Mononuclear cell (primary cell): ENCODE data around the gene ACSL1. TPM values are rescaled to one million over a fixed set of nuclear protein-coding genes. Genes with fewer than 3 reads are reported as not detected.

ENCODE experiments used
- H3K27me3 ChIP-seq: 2 replicates; pipeline ENCODE4 v1.6.0; 2011; ENCODE audit warnings: low read length, control low read depth; ENCODE audit not compliant: insufficient read depth
- H3K4me1 ChIP-seq: 2 replicates; pipeline ENCODE4 v1.5.1; 2011; ENCODE audit warnings: mild to moderate bottlenecking, low read length, control low read depth; ENCODE audit not compliant: insufficient read depth
- H3K4me3 ChIP-seq: 2 replicates; pipeline ENCODE4 v1.5.1; 2011; ENCODE audit warnings: mild to moderate bottlenecking, low read length, moderate library complexity
- H3K9me3 ChIP-seq: 2 replicates; pipeline ENCODE4 v1.5.1; 2011; ENCODE audit warnings: low read depth, mild to moderate bottlenecking, control low read depth, low read length
- total RNA-seq: library from RNA; depleted of rRNA; stranded (reverse); fragments of >200 nt; gene quantifications from one replicate; pipeline ENCODE4 v1.2.3, GENCODE V29; 2012

The ACSL1 gene
- total RNA-seq, 1 donor, result 110 TPM

GRCh38 chr4:184807797-184808712 lies 17.7 kb downstream of the ACSL1 start:
- H3K4me1 ChIP-seq, result peaks cover 54% of the 10 kb centered on the region
- H3K4me3 ChIP-seq, result no peak overlapping the region
- H3K27me3 ChIP-seq, result no peaks in the 10 kb centered on the region
- no peaks in the 10 kb centered on the region for H3K9me3 ChIP-seq

GRCh38 chr4:184807256-184807655 lies 18.5 kb downstream of the ACSL1 start:
- H3K9me3 ChIP-seq, result no peaks in the 10 kb centered on the region
- H3K27me3 ChIP-seq, result no peaks in the 10 kb centered on the region
- H3K4me3 ChIP-seq, result no peak overlapping the region
- H3K4me1 ChIP-seq, result peaks cover 50% of the 10 kb centered on the region

- Histone ChIP-seq H3K4me1 (peaks cover 44% of the 10 kb centered on the region), H3K27me3 (no peaks in the 10 kb centered on the region), H3K4me3 (no peak overlapping the region), H3K9me3 (no peaks in the 10 kb centered on the region)
Measured at GRCh38 chr4:184806711-184807110, 19.1 kb downstream of the ACSL1 start.

DNA sequence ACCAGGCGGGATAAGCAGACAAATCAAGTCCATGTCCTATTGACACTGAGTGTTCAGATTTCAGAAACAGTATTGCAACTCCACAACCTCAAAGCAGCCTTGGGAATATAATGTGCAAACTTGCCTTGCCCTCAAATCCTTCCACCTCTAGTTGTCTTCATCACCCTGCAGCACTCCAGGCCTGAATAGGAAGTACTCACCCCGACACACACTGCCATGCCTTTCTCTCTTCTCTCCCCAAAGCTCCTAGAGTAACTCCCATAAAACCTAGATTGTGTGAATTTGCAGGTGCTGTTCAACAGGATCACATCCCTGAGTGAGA lies 19.6 kb downstream of the ACSL1 start:
- no peaks in the 10 kb centered on the region for H3K27me3 ChIP-seq
- peaks cover 39% of the 10 kb centered on the region for H3K4me1 ChIP-seq
- H3K4me3 ChIP-seq, result no peak overlapping the region
- no peaks in the 10 kb centered on the region for H3K9me3 ChIP-seq

GRCh38 chr4:184805462-184806228 lies 20.1 kb downstream of the ACSL1 start:
- Histone ChIP-seq H3K4me3 (no peak overlapping the region), H3K27me3 (no peaks in the 10 kb centered on the region), H3K4me1 (peaks cover 33% of the 10 kb centered on the region), H3K9me3 (no peaks in the 10 kb centered on the region)

GRCh38 chr4:184804621-184805020 lies 21.1 kb downstream of the ACSL1 start:
- Histone ChIP-seq H3K4me3 (no peak overlapping the region), H3K9me3 (no peaks in the 10 kb centered on the region), H3K4me1 (peaks cover 36% of the 10 kb centered on the region), H3K27me3 (no peaks in the 10 kb centered on the region)

DNA sequence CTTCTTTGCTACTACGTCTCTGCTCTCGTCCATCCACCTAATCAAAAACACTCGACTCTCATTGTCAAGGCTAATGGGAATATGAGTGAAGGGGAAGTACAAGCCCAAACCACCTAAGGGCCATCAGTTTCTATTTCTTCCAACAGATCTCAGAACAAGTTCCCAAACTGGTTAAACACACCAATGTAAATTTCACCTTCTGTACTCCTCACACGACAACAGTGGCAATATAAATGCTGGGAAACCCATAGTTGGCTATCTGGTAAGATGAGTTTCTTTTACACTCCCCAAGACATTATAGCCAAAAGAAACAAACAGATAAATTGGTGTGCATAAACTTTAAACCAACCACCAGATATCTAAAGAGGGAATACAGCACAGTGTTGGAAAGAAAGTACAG lies 21.9 kb downstream of the ACSL1 start:
- H3K9me3 ChIP-seq, result no peaks in the 10 kb centered on the region
- no peaks in the 10 kb centered on the region for H3K27me3 ChIP-seq
- H3K4me3 ChIP-seq, result no peak overlapping the region
- peaks cover 36% of the 10 kb centered on the region for H3K4me1 ChIP-seq

- H3K27me3 ChIP-seq, result no peaks in the 10 kb centered on the region
- H3K9me3 ChIP-seq, result no peaks in the 10 kb centered on the region
- H3K4me1 ChIP-seq, result peaks cover 29% of the 10 kb centered on the region
- no peak overlapping the region for H3K4me3 ChIP-seq
Measured at GRCh38 chr4:184803133-184803532, 22.6 kb downstream of the ACSL1 start.

GRCh38 chr4:184802697-184803015 lies 23.1 kb downstream of the ACSL1 start:
- no peaks in the 10 kb centered on the region for H3K9me3 ChIP-seq
- H3K4me1 ChIP-seq, result peaks cover 26% of the 10 kb centered on the region
- H3K4me3 ChIP-seq, result no peak overlapping the region
- H3K27me3 ChIP-seq, result no peaks in the 10 kb centered on the region

DNA sequence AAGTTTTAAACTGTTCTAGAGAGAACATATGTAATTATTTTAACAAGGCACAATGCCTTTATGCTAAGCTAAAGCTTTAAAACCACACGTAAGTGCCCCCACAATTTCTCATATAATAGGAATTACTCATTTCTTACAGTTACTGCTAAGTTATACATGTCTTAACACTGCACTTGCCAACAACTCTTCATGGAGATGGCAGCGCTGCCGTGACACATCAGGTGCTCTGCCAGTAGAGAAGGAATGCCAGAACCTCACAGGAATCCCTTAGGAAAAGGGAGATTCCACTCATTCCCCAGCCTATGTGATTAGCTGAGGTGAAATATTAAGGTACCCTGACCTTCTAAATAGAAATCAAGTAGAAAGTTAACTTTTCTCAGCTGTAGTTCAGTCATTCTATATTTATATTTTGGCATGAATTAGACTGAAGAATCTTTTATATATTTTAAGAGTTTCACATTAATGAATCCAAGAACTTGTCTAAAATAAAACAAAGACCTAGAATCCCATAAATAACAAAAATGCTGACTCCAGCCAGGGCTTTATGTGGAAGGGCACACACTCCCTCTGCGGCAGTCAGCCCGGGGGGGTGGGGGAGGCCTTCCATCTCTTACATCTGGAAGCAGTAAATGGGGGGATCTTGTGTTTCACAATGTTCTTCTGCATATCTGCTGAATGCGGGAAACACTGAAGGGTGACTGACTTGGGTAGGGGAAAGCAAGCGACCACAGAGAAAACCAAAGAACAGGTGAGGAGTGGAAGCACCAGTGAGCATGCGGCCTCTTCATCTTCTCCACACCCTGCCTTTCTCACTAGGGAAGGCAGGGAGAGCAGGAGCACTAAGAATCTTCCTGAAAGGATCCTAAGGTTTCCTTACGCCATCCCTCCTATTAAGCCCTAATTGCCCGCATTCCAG lies 23.7 kb downstream of the ACSL1 start:
- Histone ChIP-seq H3K27me3 (no peaks in the 10 kb centered on the region), H3K4me1 (peaks cover 21% of the 10 kb centered on the region), H3K9me3 (no peaks in the 10 kb centered on the region), H3K4me3 (no peak overlapping the region)

GRCh38 chr4:184798504-184798903 lies 27.3 kb downstream of the ACSL1 start:
- H3K4me3 ChIP-seq, result no peak overlapping the region
- peaks cover 15% of the 10 kb centered on the region for H3K4me1 ChIP-seq
- H3K9me3 ChIP-seq, result no peaks in the 10 kb centered on the region
- H3K27me3 ChIP-seq, result no peaks in the 10 kb centered on the region

DNA sequence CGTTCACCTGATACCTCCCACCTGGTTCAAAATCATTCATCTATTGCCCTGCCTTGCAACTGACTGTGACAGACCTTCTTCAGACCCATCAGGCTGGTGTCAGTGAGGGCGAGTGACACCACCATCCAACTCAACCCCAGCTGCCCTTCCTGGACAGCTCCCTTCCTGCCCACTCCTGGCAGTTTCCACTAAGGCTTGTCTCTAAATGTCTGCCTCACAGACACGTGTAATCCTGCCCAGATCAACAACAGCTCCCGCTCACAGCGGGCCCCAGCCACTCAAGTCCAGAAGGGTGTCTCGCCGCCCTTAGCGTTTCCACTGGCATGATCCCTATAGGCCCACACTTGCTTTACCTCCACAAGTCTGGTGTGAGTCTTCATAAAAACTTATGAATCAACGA lies 28.9 kb downstream of the ACSL1 start:
- no peak overlapping the region for H3K4me3 ChIP-seq
- H3K9me3 ChIP-seq, result no peaks in the 10 kb centered on the region
- no peaks in the 10 kb centered on the region for H3K27me3 ChIP-seq
- H3K4me1 ChIP-seq, result peaks cover 27% of the 10 kb centered on the region

- Histone ChIP-seq H3K27me3 (no peaks in the 10 kb centered on the region), H3K4me1 (peaks cover 29% of the 10 kb centered on the region), H3K4me3 (no peak overlapping the region), H3K9me3 (no peaks in the 10 kb centered on the region)
Measured at GRCh38 chr4:184795214-184795844, 30.4 kb downstream of the ACSL1 start.

- no peak overlapping the region for H3K4me3 ChIP-seq
- H3K9me3 ChIP-seq, result no peaks in the 10 kb centered on the region
- H3K4me1 ChIP-seq, result peaks cover 26% of the 10 kb centered on the region
- H3K27me3 ChIP-seq, result no peaks in the 10 kb centered on the region
Measured at GRCh38 chr4:184794470-184794869, 31.3 kb downstream of the ACSL1 start.
